PC-3 (cell line): ENCODE measurements around the gene TAF5L.

ENCODE experiments used
- CTCF ChIP-seq: fragments of 300-600 bp; sonication (generic); conservative IDR thresholded peaks from 2 replicates; pipeline ENCODE4 v1.5.1; 2017; ENCODE audit warnings: antibody characterized with exemption, low read depth, mild to moderate bottlenecking, low read length
- EZH2 ChIP-seq: fragments of 300-600 bp; sonication (generic); IDR thresholded peaks from one replicate; pipeline ENCODE4 v1.6.1; 2017; ENCODE audit warnings: antibody characterized with exemption, mild to moderate bottlenecking, low read length; ENCODE audit not compliant: unreplicated experiment

GRCh38 chr1:229648406-229648805, 22.5 kb upstream of the TAF5L start:
- TF ChIP-seq CTCF (no peak), EZH2 (no peak)
